H1 (cell line): Measurements from ENCODE around the gene MADD. TPM values are rescaled to one million over a fixed set of nuclear protein-coding genes. Genes with fewer than 3 reads are reported as not detected.

ENCODE experiments used
- CTCF ChIA-PET: fragments of 300-600 bp; sonication (Branson Sonifier 250); formaldehyde crosslinking; loops from one replicate; lab custom pipeline; 2021; ENCODE audit not compliant: partially characterized antibody; lab: Charles Lee
- POLR2A ChIA-PET: fragments of 300-600 bp; sonication (Branson Sonifier 250); formaldehyde crosslinking; loops from one replicate; lab custom pipeline; 2021; ENCODE audit warnings: inconsistent platforms; ENCODE audit not compliant: partially characterized antibody; lab: Charles Lee
- DNase-seq, 2 experiments: peaks; one replicate each; pipeline versions ENCODE4 v3.0.0 to v3.0.0-alpha.2; 2010 to 2022; ENCODE audit warnings: low spot score in 2 of 2, low read depth in 1 of 2, mixed read lengths in 1 of 2
- FAIRE-seq: peaks from 2 replicates; lab custom pipeline; 2011; peaks lifted over from hg19 to GRCh38; lab: Jason Lieb, UNC
- H2AFZ ChIP-seq: 2 replicates; pipeline ENCODE4 v1.8.1; 2012; ENCODE audit warnings: low read length, inconsistent platforms
- H2AK5ac ChIP-seq: 2 replicates; pipeline ENCODE4 v1.6.1; 2013; ENCODE audit warnings: low read depth, low read length
- H2BK120ac ChIP-seq: replicated peaks from 2 replicates; pipeline ENCODE3; 2013; ENCODE audit warnings: low read depth, low read length, inconsistent platforms
- H2BK12ac ChIP-seq: 2 replicates; pipeline ENCODE4 v1.6.1; 2013; ENCODE audit warnings: low read depth, low read length
- H2BK15ac ChIP-seq: 2 replicates; pipeline ENCODE4 v1.6.1; 2013; ENCODE audit warnings: low read length
- H2BK20ac ChIP-seq: 2 replicates; pipeline ENCODE4 v1.6.1; 2013; ENCODE audit warnings: low read length
- H2BK5ac ChIP-seq: 2 replicates; pipeline ENCODE4 v1.6.1; 2013; ENCODE audit warnings: low read depth, low read length
- H3K14ac ChIP-seq: 2 replicates; pipeline ENCODE4 v1.6.1; 2013; ENCODE audit warnings: inconsistent platforms; ENCODE audit not compliant: insufficient read length
- H3K18ac ChIP-seq: 2 replicates; pipeline ENCODE4 v1.6.1; 2013; ENCODE audit warnings: low read length; ENCODE audit errors: extremely low read depth
- H3K23ac ChIP-seq: 2 replicates; pipeline ENCODE4 v1.6.1; 2013; ENCODE audit warnings: inconsistent platforms; ENCODE audit not compliant: insufficient read length
- H3K23me2 ChIP-seq: 2 replicates; pipeline ENCODE4 v1.6.1; 2013; ENCODE audit warnings: low read depth, low read length
- H3K27ac ChIP-seq: 2 replicates; pipeline ENCODE4 v1.6.1; 2011; ENCODE audit warnings: low read depth, low read length, inconsistent platforms
- H3K27me3 ChIP-seq, 4 experiments: replicated peaks in 1 of 4; 1 replicate in 1 of 4; 2 replicates in 3 of 4; pipeline versions ENCODE4 v1.6.1 to v1.8.1; 2011 to 2013; ENCODE audit warnings: low read length in 3 of 4, mild to moderate bottlenecking in 3 of 4, inconsistent platforms in 2 of 4, mixed read lengths in 2 of 4, moderate library complexity in 1 of 4; ENCODE audit not compliant: control insufficient read depth in 3 of 4, insufficient read depth in 3 of 4; ENCODE audit errors: extremely low read depth in 1 of 4
- H3K36me3 ChIP-seq, 4 experiments: 2 replicates each; pipeline versions ENCODE4 v1.6.1 to v1.8.1; 2011 to 2013; ENCODE audit warnings: mild to moderate bottlenecking in 4 of 4, low read length in 3 of 4, moderate library complexity in 2 of 4, control low read depth in 1 of 4, inconsistent platforms in 1 of 4; ENCODE audit not compliant: insufficient read depth in 4 of 4, control insufficient read depth in 2 of 4
- H3K4ac ChIP-seq: replicated peaks from 2 replicates; pipeline ENCODE3; 2013; ENCODE audit warnings: low read length, low read depth, mixed read lengths, inconsistent platforms; ENCODE audit not compliant: insufficient read length
- H3K4me1 ChIP-seq, 4 experiments: replicated peaks in 1 of 4; 1 replicate in 1 of 4; 2 replicates in 3 of 4; pipeline versions ENCODE4 v1.6.1 to v1.8.1; 2011 to 2013; ENCODE audit warnings: low read length in 3 of 4, inconsistent platforms in 2 of 4, mixed read lengths in 1 of 4; ENCODE audit not compliant: insufficient read depth in 4 of 4, control insufficient read depth in 3 of 4
- H3K4me2 ChIP-seq, 2 experiments: 2 replicates each; pipeline versions ENCODE4 v1.6.1 to v1.8.1; 2011 to 2013; ENCODE audit warnings: low read depth in 2 of 2, low read length in 2 of 2, control low read depth in 1 of 2, inconsistent platforms in 1 of 2, mild to moderate bottlenecking in 1 of 2; ENCODE audit not compliant: insufficient read depth in 1 of 2
- H3K4me3 ChIP-seq, 4 experiments: fragments of 200-600, 300-600 bp in 1 of 4; sonication (generic), shearing (Covaris generic), sonication (Bioruptor Twin) in 1 of 4; 2 replicates each; pipeline versions ENCODE4 v1.5.1 to v1.8.1; 2011 to 2016; ENCODE audit warnings: low read length in 4 of 4, low read depth in 3 of 4, control low read depth in 2 of 4, inconsistent platforms in 2 of 4, mild to moderate bottlenecking in 2 of 4, mixed read lengths in 1 of 4, moderate library complexity in 1 of 4; ENCODE audit not compliant: insufficient read depth in 2 of 4; ENCODE audit errors: extremely low read depth in 1 of 4
- H3K56ac ChIP-seq: replicated peaks from 2 replicates; pipeline ENCODE3; 2013; ENCODE audit warnings: low read depth, mild to moderate bottlenecking, mixed read lengths, low read length, inconsistent platforms; ENCODE audit not compliant: insufficient read length
- H3K79me1 ChIP-seq: 2 replicates; pipeline ENCODE4 v1.6.1; 2013; ENCODE audit warnings: low read depth, low read length, control low read depth
- H3K79me2 ChIP-seq, 2 experiments: 2 replicates each; pipeline versions ENCODE4 v1.6.1 to v1.8.1; 2012 to 2013; ENCODE audit warnings: low read length in 2 of 2, mild to moderate bottlenecking in 2 of 2, inconsistent platforms in 1 of 2; ENCODE audit not compliant: insufficient read depth in 2 of 2, control insufficient read depth in 1 of 2
- H3K9ac ChIP-seq, 4 experiments: replicated peaks in 1 of 4; 1 replicate in 1 of 4; 2 replicates in 3 of 4; pipeline versions ENCODE4 v1.6.1 to v1.8.1; 2011 to 2013; ENCODE audit warnings: low read depth in 3 of 4, low read length in 3 of 4, control low read depth in 2 of 4, mild to moderate bottlenecking in 2 of 4, moderate library complexity in 2 of 4, inconsistent platforms in 1 of 4; ENCODE audit errors: extremely low read depth in 1 of 4
- H3K9me3 ChIP-seq, 2 experiments: 2 replicates each; pipeline versions ENCODE4 v1.6.1 to v1.8.1; 2012 to 2013; ENCODE audit warnings: mild to moderate bottlenecking in 2 of 2, moderate library complexity in 2 of 2, control low read depth in 1 of 2, inconsistent platforms in 1 of 2, low read depth in 1 of 2, low read length in 1 of 2, mixed read lengths in 1 of 2; ENCODE audit not compliant: insufficient read depth in 2 of 2
- H4K20me1 ChIP-seq, 2 experiments: replicated peaks in 1 of 2; 2 replicates each; pipeline versions ENCODE3 to v1.8.1; 2011 to 2013; ENCODE audit warnings: inconsistent platforms in 2 of 2, low read length in 2 of 2, mild to moderate bottlenecking in 1 of 2; ENCODE audit not compliant: insufficient read depth in 2 of 2, control insufficient read depth in 1 of 2
- H4K5ac ChIP-seq: 2 replicates; pipeline ENCODE4 v1.6.1; 2013; ENCODE audit warnings: low read length, low read depth, mixed read lengths, inconsistent platforms; ENCODE audit not compliant: insufficient read length
- H4K8ac ChIP-seq: 2 replicates; pipeline ENCODE4 v1.8.0; 2013; ENCODE audit warnings: mild to moderate bottlenecking, moderate library complexity, low read length, inconsistent platforms; ENCODE audit not compliant: insufficient read depth; ENCODE audit errors: extremely low read depth
- H4K91ac ChIP-seq: replicated peaks from 2 replicates; pipeline ENCODE3; 2013; ENCODE audit warnings: low read length, mixed read lengths, inconsistent platforms; ENCODE audit not compliant: insufficient read length
- BRCA1 ChIP-seq: IDR thresholded peaks from 2 replicates; pipeline ENCODE4 v1.6.1; 2012; ENCODE audit warnings: low read depth, low read length, improper control_type of control experiment
- CHD1 ChIP-seq: IDR thresholded peaks from 2 replicates; pipeline ENCODE4 v1.6.1; 2012; ENCODE audit warnings: low read depth, low read length, improper control_type of control experiment
- CHD2 ChIP-seq: IDR thresholded peaks from 2 replicates; pipeline ENCODE4 v1.6.1; 2012; ENCODE audit warnings: low read length, improper control_type of control experiment
- CTBP2 ChIP-seq: IDR thresholded peaks from 2 replicates; pipeline ENCODE4 v1.7.0; 2011; ENCODE audit warnings: borderline replicate concordance, mild to moderate bottlenecking, moderate library complexity, mixed read lengths, low read length; ENCODE audit not compliant: insufficient read depth, insufficient read length
- HDAC6 ChIP-seq: IDR thresholded peaks from one replicate; pipeline ENCODE4 v1.7.1; 2012; ENCODE audit warnings: low read depth, mild to moderate bottlenecking, inconsistent platforms, low read length, moderate library complexity
- JUN ChIP-seq: IDR thresholded peaks from 2 replicates; pipeline ENCODE4 v1.6.1; 2011; ENCODE audit warnings: low read depth, mild to moderate bottlenecking, improper control_type of control experiment, low read length
- JUND ChIP-seq: IDR thresholded peaks from 2 replicates; pipeline ENCODE4 v1.6.1; 2011; ENCODE audit warnings: mild to moderate bottlenecking, improper control_type of control experiment, low read length
- KDM1A ChIP-seq: fragments of 200-600, 300-600 bp; sonication (generic); IDR thresholded peaks from 2 replicates; pipeline ENCODE4 v1.7.1; 2016; ENCODE audit warnings: mild to moderate bottlenecking, low read length, borderline replicate concordance
- RFX5 ChIP-seq: IDR thresholded peaks from 2 replicates; pipeline ENCODE4 v1.6.1; 2011; ENCODE audit warnings: low read depth, low read length, improper control_type of control experiment, borderline replicate concordance
- TEAD4 ChIP-seq: IDR thresholded peaks from 2 replicates; pipeline ENCODE4 v1.6.1; 2012; ENCODE audit warnings: low read depth, low read length, inconsistent platforms, mixed read lengths
- polyA plus RNA-seq, 7 experiments: library from polyadenylated mRNA; depleted of rRNA in 3 of 7; stranded (reverse) in 5 of 7; unstranded in 2 of 7; fragments of >200 nt in 5 of 7; fragments of 200-250 nt in 2 of 7; gene quantifications; 1 replicate in 5 of 7; 2 replicates in 1 of 7; 4 replicates in 1 of 7; pipeline versions ENCODE4 v1.2.1 to v1.2.3, GENCODE V29; 2011 to 2013; ENCODE audit warnings: missing spikeins in 2 of 7, mixed read lengths in 2 of 7
- total RNA-seq: library from RNA; stranded (reverse); fragmentation: NEBNext Ultra II Directional; extraction: Animal tissue kit (Norgen Biotek cat#: 25700); gene quantifications from 2 replicates; pipeline ENCODE4 v1.2.1, GENCODE V29; 2021
- TF ChIP-seq, protein P1 (sequence below): IDR thresholded peaks from 2 replicates; pipeline ENCODE4 v1.6.1; 2012; ENCODE audit warnings: inconsistent platforms
- TF ChIP-seq, protein P2 (sequence below): IDR thresholded peaks from 2 replicates; pipeline ENCODE4 v1.6.1; 2011; ENCODE audit warnings: low read length, improper control_type of control experiment

The MADD gene
- total and polyA plus RNA-seq, 2 of the 8 experiments (the other 6 are each of a cell fraction or from before 2014, with no cell fraction given), result 32.5 to 45.4 TPM

DNA sequence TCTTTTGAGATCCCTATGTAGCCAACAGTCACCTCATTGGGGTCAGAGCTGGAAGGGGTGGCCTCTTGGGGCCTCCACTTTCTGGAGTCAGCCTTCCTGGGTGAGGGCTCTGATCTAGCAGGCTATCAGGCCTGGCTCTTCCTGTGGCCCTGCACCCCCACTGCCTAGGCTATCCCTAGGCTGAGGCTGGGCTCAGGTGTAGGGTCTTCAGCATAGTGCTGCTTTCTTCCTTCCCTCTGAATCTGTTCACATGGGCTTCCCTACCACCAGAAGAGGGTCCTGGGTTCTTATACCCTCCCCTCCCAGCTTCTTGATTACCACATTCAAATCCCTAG is 108.9 kb downstream of the MADD start:
- Histone ChIP-seq H2BK5ac (no peak overlapping the region), H4K91ac (no peak overlapping the region), H3K23me2 (peaks cover 9% of the 10 kb centered on the region; the same call in 1 of the 2 replicates), H2BK12ac (0 out of 2 replicates have a peak overlapping the region, but pooled peaks have one; percentile 60), H2AK5ac (no peak overlapping the region), H3K4me1 (peaks cover 0 to 5% (median 2%) of the 10 kb centered on the region in 4 experiments; a peak in 5 of 7 replicates), H3K27ac (no peak overlapping the region), H2BK120ac (no peak overlapping the region), H3K56ac (no peak overlapping the region), H3K36me3 (no peaks in the 10 kb centered on the region), H2BK20ac (no peak overlapping the region), H2BK15ac (0 out of 2 replicates have a peak overlapping the region, but pooled peaks have one; percentile 81), H3K79me2 (no peaks in the 10 kb centered on the region), H4K8ac (peak overlapping the region; percentile 83; the same call in 1 of the 2 replicates), H3K27me3 (no peaks in the 10 kb centered on the region), H4K20me1 (peaks cover 0 to 2% of the 10 kb centered on the region in 2 experiments), H3K14ac (no peak overlapping the region), H3K9ac (no peak overlapping the region; a peak in 2 of 7 replicates), H4K5ac (no peak overlapping the region), H3K4me3 (no peak overlapping the region), H3K23ac (no peak overlapping the region), H2AFZ (peak overlapping the region; percentile 54; the same call in 1 of the 2 replicates), H3K79me1 (no peaks in the 10 kb centered on the region), H3K4me2 (no peak overlapping the region), H3K4ac (no peak overlapping the region), H3K18ac (no peak overlapping the region), H3K9me3 (no peaks in the 10 kb centered on the region)
- FAIRE-seq (no peak), DNase-seq (no peak)
- CTCF ChIA-PET, result interaction anchor here (1.0 to 2.9 kb wide), 3 partner anchors 10 to 54 kb away, joined by 3 to 8 read pairs (median 4); no protein-coding TSS in a partner anchor
- POLR2A ChIA-PET, result interaction anchor here (0.8 to 1.4 kb wide), 3 partner anchors 24 to 39 kb away, joined by 3 to 4 read pairs (median 4); no protein-coding TSS in a partner anchor
- TF ChIP-seq CHD1 (no peak), RFX5 (no peak), CHD2 (no peak), JUND (no peak), CTBP2 (no peak), HDAC6 (no peak), BRCA1 (no peak), TEAD4 (no peak), KDM1A (no peak), JUN (no peak)
- TF ChIP-seq, protein P1, sequence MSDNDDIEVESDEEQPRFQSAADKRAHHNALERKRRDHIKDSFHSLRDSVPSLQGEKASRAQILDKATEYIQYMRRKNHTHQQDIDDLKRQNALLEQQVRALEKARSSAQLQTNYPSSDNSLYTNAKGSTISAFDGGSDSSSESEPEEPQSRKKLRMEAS, result no peak
- TF ChIP-seq, protein P2, sequence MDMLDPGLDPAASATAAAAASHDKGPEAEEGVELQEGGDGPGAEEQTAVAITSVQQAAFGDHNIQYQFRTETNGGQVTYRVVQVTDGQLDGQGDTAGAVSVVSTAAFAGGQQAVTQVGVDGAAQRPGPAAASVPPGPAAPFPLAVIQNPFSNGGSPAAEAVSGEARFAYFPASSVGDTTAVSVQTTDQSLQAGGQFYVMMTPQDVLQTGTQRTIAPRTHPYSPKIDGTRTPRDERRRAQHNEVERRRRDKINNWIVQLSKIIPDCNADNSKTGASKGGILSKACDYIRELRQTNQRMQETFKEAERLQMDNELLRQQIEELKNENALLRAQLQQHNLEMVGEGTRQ, result no peak
